ENCODE results near the gene ACHE. TPM values are rescaled to one million over a fixed set of nuclear protein-coding genes. Genes with fewer than 3 reads are reported as not detected.
"Not testable (repeated sequence)": the region's sequence is repeated elsewhere in the genome, so short reads cannot be mapped to it uniquely, and the experiment has no call there.

The ACHE gene
- polyA plus RNA-seq, 1 of the 3 experiments (the other 2 are of a cell fraction) = 1.8 TPM

DNA sequence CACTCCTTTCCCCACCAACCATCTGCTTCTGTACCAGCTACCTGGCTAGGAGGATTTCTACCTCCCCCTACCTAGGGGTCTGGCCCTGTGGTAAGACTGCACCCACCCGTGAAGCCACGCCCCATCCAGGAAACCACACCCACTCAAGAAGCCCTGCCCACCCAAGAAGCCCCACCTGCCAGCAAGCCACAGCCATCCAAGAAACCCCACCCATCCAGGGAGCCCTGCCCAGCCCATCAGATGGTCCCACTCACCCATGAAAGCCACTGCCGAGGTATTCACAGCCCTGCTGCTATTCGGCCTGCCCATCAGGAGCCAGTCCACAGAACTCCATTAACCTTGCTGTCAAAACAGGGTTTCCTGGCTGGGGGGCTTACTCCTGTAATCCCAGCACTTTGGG is 38.0 kb upstream of the ACHE start:
- TF ChIP-seq NFIC (IDR thresholded peaks at IDR 0.05; ENCODE audit: borderline replicate concordance) = no peak
- no peak for TF ChIP-seq JUND (IDR thresholded peaks at IDR 0.05)
- no peak for TF ChIP-seq TCF12 (IDR thresholded peaks at IDR 0.05)
- TF ChIP-seq RCOR1 (IDR thresholded peaks at IDR 0.05; ENCODE audit: low read length) = no peak
- TF ChIP-seq EP300 (IDR thresholded peaks at IDR 0.05; ENCODE audit: borderline replicate concordance in 1 of 2, low read depth in 1 of 2, low read length in 1 of 2) = no peak
- TF ChIP-seq RAD21 (IDR thresholded peaks at IDR 0.05; ENCODE audit: low read length) = no peak
- no peak for TF ChIP-seq EZH2phosphoT487 (IDR thresholded peaks at IDR 0.05; ENCODE audit: borderline replicate concordance, low read depth)
- no peak for TF ChIP-seq GABPA (IDR thresholded peaks at IDR 0.05; ENCODE audit: low read depth)
- no peak for TF ChIP-seq RXRA (IDR thresholded peaks at IDR 0.05; ENCODE audit: borderline replicate concordance, low read depth)
- TF ChIP-seq, protein P1, sequence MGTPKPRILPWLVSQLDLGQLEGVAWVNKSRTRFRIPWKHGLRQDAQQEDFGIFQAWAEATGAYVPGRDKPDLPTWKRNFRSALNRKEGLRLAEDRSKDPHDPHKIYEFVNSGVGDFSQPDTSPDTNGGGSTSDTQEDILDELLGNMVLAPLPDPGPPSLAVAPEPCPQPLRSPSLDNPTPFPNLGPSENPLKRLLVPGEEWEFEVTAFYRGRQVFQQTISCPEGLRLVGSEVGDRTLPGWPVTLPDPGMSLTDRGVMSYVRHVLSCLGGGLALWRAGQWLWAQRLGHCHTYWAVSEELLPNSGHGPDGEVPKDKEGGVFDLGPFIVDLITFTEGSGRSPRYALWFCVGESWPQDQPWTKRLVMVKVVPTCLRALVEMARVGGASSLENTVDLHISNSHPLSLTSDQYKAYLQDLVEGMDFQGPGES (IDR thresholded peaks at IDR 0.05; ENCODE audit: low read depth, low read length) = no peak
- TF ChIP-seq SMC3 (IDR thresholded peaks at IDR 0.05; ENCODE audit: low read depth, low read length) = no peak
- TF ChIP-seq TAF1 (IDR thresholded peaks at IDR 0.05; ENCODE audit: borderline replicate concordance, low read depth, low read length) = no peak
- TF ChIP-seq FOSL2 (IDR thresholded peaks at IDR 0.05; ENCODE audit: borderline replicate concordance, low read depth) = no peak
- Histone ChIP-seq H3K27ac (ENCODE audit: low read depth in 2 of 2, low read length in 1 of 2) (no peak overlapping the region), H2AFZ (ENCODE audit: low read depth) (no peak overlapping the region), H3K36me3 (replicated peaks in 1 of 2; ENCODE audit: control insufficient read depth in 1 of 2, insufficient read depth in 2 of 2, low read length in 1 of 2) (no peaks in the 10 kb centered on the region), H3K4me3 (ENCODE audit: low read depth in 2 of 2, low read length in 1 of 2) (no peak overlapping the region), H3K4me2 (no peak overlapping the region), H3K9me3 (peaks cover 3% of the 10 kb centered on the region; the same call in 1 of the 2 replicates), H3K9me2 (no peaks in the 10 kb centered on the region), H3K4me1 (ENCODE audit: control insufficient read depth in 1 of 2, insufficient read depth in 2 of 2, low read depth in 1 of 2, low read length in 1 of 2) (no peaks in the 10 kb centered on the region), H4K20me1 (ENCODE audit: insufficient read depth) (no peaks in the 10 kb centered on the region), H3K27me3 (ENCODE audit: insufficient read depth) (peaks cover 51% of the 10 kb centered on the region; the same call in 1 of the 2 replicates), H3F3A (replicated peaks; ENCODE audit: insufficient read depth) (no peaks in the 10 kb centered on the region), H3K79me2 (ENCODE audit: insufficient read depth) (no peaks in the 10 kb centered on the region), H3K9ac (no peak overlapping the region)
- DNase-seq = no peak
- CTCF ChIA-PET = interaction anchor here (1.0 kb wide), 1 partner anchor 11 kb away, joined by 3 read pairs; no protein-coding TSS in a partner anchor
- POLR2A ChIA-PET = no interaction called here
- WGBS (ENCODE audit: low lambda C conversion rate) = 0% methylated on average over 2 of the region's 4 CpGs

DNA sequence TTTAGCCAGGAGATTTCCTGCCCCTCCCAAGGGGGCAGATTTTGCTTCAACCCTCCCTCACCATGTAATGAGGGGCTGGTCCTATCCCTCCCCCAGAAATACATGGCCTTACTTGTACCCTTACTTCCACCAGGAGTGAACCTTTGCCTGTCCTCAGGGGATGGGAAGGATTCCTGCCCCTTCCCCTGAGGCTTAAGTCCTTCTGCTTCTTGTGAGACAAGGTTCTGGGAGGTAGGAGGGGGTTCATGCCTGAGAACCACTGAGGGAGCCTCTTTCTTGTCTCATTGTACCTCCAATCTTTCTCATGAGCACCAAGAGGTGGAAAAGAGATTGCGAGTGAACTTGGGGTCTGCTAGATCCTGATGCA is 34.1 kb upstream of the ACHE start:
- whole genome bisulfite sequencing (ENCODE audit: low lambda C conversion rate) = 8% methylated on average over 1 of the region's 1 CpG
- H3K36me3 ChIP-seq (replicated peaks in 1 of 2; ENCODE audit: control insufficient read depth in 1 of 2, insufficient read depth in 2 of 2, low read length in 1 of 2) = no peaks in the 10 kb centered on the region
- no peaks in the 10 kb centered on the region for H4K20me1 ChIP-seq (ENCODE audit: insufficient read depth)
- H3K4me2 ChIP-seq = no peak overlapping the region
- DNase-seq = no peak
- no peaks in the 10 kb centered on the region for H3F3A ChIP-seq (replicated peaks; ENCODE audit: insufficient read depth)
- ChIA-PET POLR2A (interaction anchor here (0.6 kb wide), 1 partner anchor 736 kb away, joined by 4 read pairs; no protein-coding TSS in a partner anchor), CTCF (interaction anchor here (1.4 to 1.8 kb wide), 2 partner anchors 35 to 129 kb away, joined by 5 to 6 read pairs; partner anchors contain the start of gene ACHE)
- H3K4me3 ChIP-seq (ENCODE audit: low read depth in 2 of 2, low read length in 1 of 2) = no peak overlapping the region
- H3K27ac ChIP-seq (ENCODE audit: low read depth in 2 of 2, low read length in 1 of 2) = no peak overlapping the region
- H3K9ac ChIP-seq = no peak overlapping the region
- peaks cover 31% of the 10 kb centered on the region; the same call in 1 of the 2 replicates for H3K27me3 ChIP-seq (ENCODE audit: insufficient read depth)
- no peaks in the 10 kb centered on the region for H3K79me2 ChIP-seq (ENCODE audit: insufficient read depth)
- H3K9me2 ChIP-seq = no peaks in the 10 kb centered on the region
- H2AFZ ChIP-seq (ENCODE audit: low read depth) = no peak overlapping the region
- TF ChIP-seq TAF1 (IDR thresholded peaks at IDR 0.05; ENCODE audit: borderline replicate concordance, low read depth, low read length) (no peak), RCOR1 (IDR thresholded peaks at IDR 0.05; ENCODE audit: low read length) (no peak), POLR2AphosphoS5 (IDR thresholded peaks at IDR 0.05; ENCODE audit: low read depth, low read length) (no peak), PBX3 (IDR thresholded peaks at IDR 0.05) (no peak), TCF12 (IDR thresholded peaks at IDR 0.05) (no peak)
- TF ChIP-seq, protein P2, sequence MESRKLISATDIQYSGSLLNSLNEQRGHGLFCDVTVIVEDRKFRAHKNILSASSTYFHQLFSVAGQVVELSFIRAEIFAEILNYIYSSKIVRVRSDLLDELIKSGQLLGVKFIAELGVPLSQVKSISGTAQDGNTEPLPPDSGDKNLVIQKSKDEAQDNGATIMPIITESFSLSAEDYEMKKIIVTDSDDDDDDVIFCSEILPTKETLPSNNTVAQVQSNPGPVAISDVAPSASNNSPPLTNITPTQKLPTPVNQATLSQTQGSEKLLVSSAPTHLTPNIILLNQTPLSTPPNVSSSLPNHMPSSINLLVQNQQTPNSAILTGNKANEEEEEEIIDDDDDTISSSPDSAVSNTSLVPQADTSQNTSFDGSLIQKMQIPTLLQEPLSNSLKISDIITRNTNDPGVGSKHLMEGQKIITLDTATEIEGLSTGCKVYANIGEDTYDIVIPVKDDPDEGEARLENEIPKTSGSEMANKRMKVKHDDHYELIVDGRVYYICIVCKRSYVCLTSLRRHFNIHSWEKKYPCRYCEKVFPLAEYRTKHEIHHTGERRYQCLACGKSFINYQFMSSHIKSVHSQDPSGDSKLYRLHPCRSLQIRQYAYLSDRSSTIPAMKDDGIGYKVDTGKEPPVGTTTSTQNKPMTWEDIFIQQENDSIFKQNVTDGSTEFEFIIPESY (IDR thresholded peaks at IDR 0.05; ENCODE audit: borderline replicate concordance, low read depth) = no peak
- no peaks in the 10 kb centered on the region for H3K4me1 ChIP-seq (ENCODE audit: control insufficient read depth in 1 of 2, insufficient read depth in 2 of 2, low read depth in 1 of 2, low read length in 1 of 2)
- H3K9me3 ChIP-seq = peaks cover 3% of the 10 kb centered on the region; the same call in 1 of the 2 replicates

GRCh38 chr7:100923616-100924015 is 27.9 kb upstream of the ACHE start:
- 7% methylated on average over 4 of the region's 4 CpGs for WGBS (ENCODE audit: low lambda C conversion rate)
- CTCF ChIA-PET; H3K36me3 ChIP-seq (replicated peaks in 1 of 2; ENCODE audit: control insufficient read depth in 1 of 2, insufficient read depth in 2 of 2, low read length in 1 of 2); DNase-seq; H3K9me2 ChIP-seq; H3K9ac ChIP-seq; POLR2A ChIA-PET; H3K9me3 ChIP-seq; H3K4me1 ChIP-seq (ENCODE audit: control insufficient read depth in 1 of 2, insufficient read depth in 2 of 2, low read depth in 1 of 2, low read length in 1 of 2); H3K4me2 ChIP-seq; H2AFZ ChIP-seq (ENCODE audit: low read depth); H3F3A ChIP-seq (replicated peaks; ENCODE audit: insufficient read depth); H3K79me2 ChIP-seq (ENCODE audit: insufficient read depth); H4K20me1 ChIP-seq (ENCODE audit: insufficient read depth); H3K27ac ChIP-seq (ENCODE audit: low read depth in 2 of 2, low read length in 1 of 2); H3K4me3 ChIP-seq (ENCODE audit: low read depth in 2 of 2, low read length in 1 of 2): not testable (repeated sequence)
- peaks cover 36% of the 10 kb centered on the region; the same call in 1 of the 2 replicates for H3K27me3 ChIP-seq (ENCODE audit: insufficient read depth)

Measured in SK-N-SH (cell line).